Heart left ventricle (tissue), 16 donors: ENCODE measurements around the gene EXOC4. TPM values are rescaled to one million over a fixed set of nuclear protein-coding genes. Genes with fewer than 3 reads are reported as not detected.

Experiments used
- ATAC-seq, 4 donors: fragments of 200-7000 bp; cut with Tn5 transposase; one replicate each; pipeline ENCODE4 v1.9.1; 2020 to 2022; ENCODE audit warnings: moderate library complexity in 4 of 4, mild to moderate bottlenecking in 3 of 4, moderate number of reproducible peaks in 1 of 4
- DNase-seq, 5 donors: peaks; one replicate each; pipeline ENCODE4 v3.0.0-alpha.2; 2020
- H3K27ac ChIP-seq, 12 donors: fragments of 200-600 bp; sonication (generic) in 4 of 12; one replicate each; pipeline versions ENCODE4 v1.5.0 to v1.8.0; 2016 to 2022; ENCODE audit warnings: mild to moderate bottlenecking in 2 of 12
- H3K27me3 ChIP-seq, 9 donors: fragments of 200-600 bp; sonication (generic) in 2 of 9; one replicate each; pipeline versions ENCODE4 v1.5.1 to v1.8.0; 2016 to 2022; ENCODE audit warnings: mild to moderate bottlenecking in 3 of 9
- H3K36me3 ChIP-seq, 9 donors: fragments of 200-600 bp; sonication (generic) in 2 of 9; one replicate each; pipeline versions ENCODE4 v1.5.0 to v1.8.0; 2018 to 2022; ENCODE audit warnings: mild to moderate bottlenecking in 2 of 9
- H3K4me1 ChIP-seq, 12 donors: fragments of 200-600 bp; sonication (generic) in 4 of 12; one replicate each; pipeline versions ENCODE4 v1.5.0 to v1.8.0; 2016 to 2022; ENCODE audit warnings: mild to moderate bottlenecking in 3 of 12
- H3K4me3 ChIP-seq, 12 donors: fragments of 200-600 bp; sonication (generic) in 4 of 12; one replicate each; pipeline versions ENCODE4 v1.5.0 to v1.8.0; 2017 to 2022; ENCODE audit warnings: mild to moderate bottlenecking in 9 of 12, moderate library complexity in 4 of 12
- H3K9me3 ChIP-seq, 12 donors: fragments of 200-600 bp; sonication (generic) in 4 of 12; one replicate each; pipeline versions ENCODE4 v1.5.0 to v1.8.0; 2016 to 2022; ENCODE audit warnings: mild to moderate bottlenecking in 1 of 12
- POLR2A ChIP-seq, 2 donors: fragments of 450-650 bp; IDR thresholded peaks; one replicate each; pipeline ENCODE4 v1.6.1; 2017; ENCODE audit warnings: antibody characterized with exemption in 2 of 2, mild to moderate bottlenecking in 2 of 2, moderate library complexity in 2 of 2
- WGBS, 4 donors: extraction: QIAGEN DNeasy Blood & Tissue Kit in 2 of 4; methylation state at CpG; one replicate each; pipeline versions ENCODE4 v1.1.5 to v1.1.7; 2013 to 2018; 5-methylcytosine and 5-hydroxymethylcytosine counted together
- intact Hi-C, 10 donors: fragments of 100-400 bp; cut with DNase I; formaldehyde crosslinking; loops; one replicate each; pipeline versions ENCODE4 v1.11.1 to v1.14.2; 2022
- polyA plus RNA-seq, 2 donors: library from polyadenylated mRNA; stranded (reverse); fragments of 200-250 nt; gene quantifications; one replicate each; pipeline ENCODE4 v1.2.3, GENCODE V29; 2013
- total RNA-seq, 9 donors: library from RNA; depleted of rRNA in 2 of 9; stranded (reverse); fragments of >200 nt in 2 of 9; fragmentation: NEBNext Ultra II Directional in 3 of 9; extraction: Animal tissue kit (Norgen Biotek cat#: 25700) in 3 of 9; gene quantifications; one replicate each; pipeline versions ENCODE4 v1.1.0 to v1.2.4, GENCODE V29; 2016 to 2023
- TF ChIP-seq, protein P1 (sequence below), 12 donors: fragments of 200-600 bp; sonication (generic) in 4 of 12; IDR thresholded peaks; one replicate each; pipeline versions ENCODE4 v1.5.0 to v1.8.0; 2018 to 2022; ENCODE audit warnings: antibody characterized with exemption in 12 of 12, mild to moderate bottlenecking in 5 of 12
- donor health status: ischemic (EF 13 %, LVEDD 7.1; RV severe dilation, severe dysfunction).
- donor health status: healthy with polysubstance abuse.
- donor health status: DM: no; HTN: yes; CAD: no.
- donor health status: DM: no; HTN: no; CAD: no.
- donor health status: ischemic (EF 25% LVEDD 6.9; RV normal size, moderate dysfunction).
- donor health status: ischemic (EF 25% LVEDD 5.7; RV mildly dilated, moderate dysfunction).
- donor health status: healthy.
- donor health status: DM: yes; HTN: yes; CAD: no.
- donor health status: ischemic (EF 35%, LVEDD 5.7; RV mildly dilated, moderate dysfunction).
- donor health status: nonischemic (EF 11% LVEDD 7.7; RV severe dilation, severe dysfunction).
- donor health status: DM: yes; HTN: yes; CAD: no.
- donor health status: PGD.
- donor health status: ischemic (EF 29% LVEDD 5.4; RV normal size, mild dysfunction).
- donor health status: nonischemic (EF 23%, LVEDD 6.1; RV moderate dilation, normal function).

Gene EXOC4
- total and polyA plus RNA-seq, 11 donors = 8.8 to 61.2 (median 33.8) TPM

DNA sequence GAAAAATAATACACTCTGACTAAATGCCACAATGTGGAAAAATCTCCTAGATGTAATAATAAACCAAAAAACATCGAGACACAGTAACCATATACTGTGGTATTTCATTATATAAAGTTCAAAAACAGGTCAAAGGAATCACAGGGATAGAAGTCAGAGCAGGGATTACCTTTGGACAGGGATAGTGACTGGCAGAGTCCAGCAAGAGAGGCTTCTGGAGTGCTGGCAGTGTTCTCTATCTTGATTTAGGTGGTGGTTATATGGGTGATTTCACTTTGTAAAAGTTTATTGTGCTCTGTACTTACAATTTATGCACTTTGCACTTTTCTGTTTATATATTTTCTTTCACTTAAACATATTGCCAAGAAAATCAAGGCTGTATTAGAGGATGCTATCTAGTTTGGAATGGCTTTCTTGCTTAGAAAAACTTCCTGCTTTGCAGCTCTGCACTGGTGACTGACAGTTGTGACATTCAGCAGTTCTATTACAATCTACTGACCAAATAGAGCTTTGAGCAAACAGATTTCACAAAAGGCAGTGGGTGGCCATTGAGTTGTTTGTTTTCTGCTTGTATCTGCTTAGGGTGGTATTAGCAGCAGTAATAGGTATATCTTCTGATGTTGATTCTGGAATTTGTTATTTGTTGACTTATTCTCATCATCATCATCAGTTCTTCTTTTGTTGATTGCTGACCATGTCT, 610.6 kb downstream of the EXOC4 start:
- H3K27me3 ChIP-seq = no peaks in the 10 kb centered on the region
- no peak overlapping the region for H3K4me3 ChIP-seq
- ATAC-seq (no peak), DNase-seq (no peak)
- intact Hi-C loops = no loop called here
- no peak overlapping the region for H3K27ac ChIP-seq
- TF ChIP-seq POLR2A (IDR thresholded peaks at IDR 0.05) = no peak
- TF ChIP-seq, protein P1, sequence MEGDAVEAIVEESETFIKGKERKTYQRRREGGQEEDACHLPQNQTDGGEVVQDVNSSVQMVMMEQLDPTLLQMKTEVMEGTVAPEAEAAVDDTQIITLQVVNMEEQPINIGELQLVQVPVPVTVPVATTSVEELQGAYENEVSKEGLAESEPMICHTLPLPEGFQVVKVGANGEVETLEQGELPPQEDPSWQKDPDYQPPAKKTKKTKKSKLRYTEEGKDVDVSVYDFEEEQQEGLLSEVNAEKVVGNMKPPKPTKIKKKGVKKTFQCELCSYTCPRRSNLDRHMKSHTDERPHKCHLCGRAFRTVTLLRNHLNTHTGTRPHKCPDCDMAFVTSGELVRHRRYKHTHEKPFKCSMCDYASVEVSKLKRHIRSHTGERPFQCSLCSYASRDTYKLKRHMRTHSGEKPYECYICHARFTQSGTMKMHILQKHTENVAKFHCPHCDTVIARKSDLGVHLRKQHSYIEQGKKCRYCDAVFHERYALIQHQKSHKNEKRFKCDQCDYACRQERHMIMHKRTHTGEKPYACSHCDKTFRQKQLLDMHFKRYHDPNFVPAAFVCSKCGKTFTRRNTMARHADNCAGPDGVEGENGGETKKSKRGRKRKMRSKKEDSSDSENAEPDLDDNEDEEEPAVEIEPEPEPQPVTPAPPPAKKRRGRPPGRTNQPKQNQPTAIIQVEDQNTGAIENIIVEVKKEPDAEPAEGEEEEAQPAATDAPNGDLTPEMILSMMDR (IDR thresholded peaks at IDR 0.05) = no peak
- 85 to 95% (median 88%) methylated on average over 1 of the region's 1 CpG for WGBS, 4 donors
- no peaks in the 10 kb centered on the region for H3K36me3 ChIP-seq
- H3K9me3 ChIP-seq = no peaks in the 10 kb centered on the region
- peaks cover 0 to 19% (median 3%) of the 10 kb centered on the region in 12 donors for H3K4me1 ChIP-seq

DNA sequence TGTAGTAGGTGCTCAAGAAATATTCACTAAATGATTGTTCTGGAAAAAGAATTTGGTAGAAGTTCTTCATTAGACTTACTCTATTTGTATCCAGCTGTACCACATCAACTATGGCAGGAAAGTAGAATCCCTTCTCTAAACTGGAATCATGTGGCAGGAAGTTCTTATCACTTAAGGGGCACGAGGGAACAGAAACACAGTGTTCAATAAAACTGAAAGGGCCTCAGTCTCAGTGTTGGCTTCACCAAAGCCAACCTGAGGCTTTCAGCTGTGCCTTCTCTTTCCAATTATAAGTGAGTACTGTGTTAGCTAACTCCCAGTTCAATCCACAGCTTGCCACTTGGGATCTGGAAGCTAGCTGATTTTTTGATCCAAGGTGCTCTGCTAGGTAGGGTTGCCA, 616.7 kb downstream of the EXOC4 start:
- 37 to 61% (median 52%) methylated on average over 1 of the region's 1 CpG for WGBS, 4 donors
- intact Hi-C loops = no loop called here
- Histone ChIP-seq H3K27ac (no peak overlapping the region), H3K27me3 (no peaks in the 10 kb centered on the region), H3K9me3 (no peaks in the 10 kb centered on the region), H3K4me1 (peaks cover 0 to 7% (median 0%) of the 10 kb centered on the region in 12 donors), H3K36me3 (no peaks in the 10 kb centered on the region), H3K4me3 (no peak overlapping the region)
- no peak for DNase-seq
- TF ChIP-seq, protein P1 (IDR thresholded peaks at IDR 0.05) = no peak
- no peak for TF ChIP-seq POLR2A (IDR thresholded peaks at IDR 0.05)
- no peak for ATAC-seq

DNA sequence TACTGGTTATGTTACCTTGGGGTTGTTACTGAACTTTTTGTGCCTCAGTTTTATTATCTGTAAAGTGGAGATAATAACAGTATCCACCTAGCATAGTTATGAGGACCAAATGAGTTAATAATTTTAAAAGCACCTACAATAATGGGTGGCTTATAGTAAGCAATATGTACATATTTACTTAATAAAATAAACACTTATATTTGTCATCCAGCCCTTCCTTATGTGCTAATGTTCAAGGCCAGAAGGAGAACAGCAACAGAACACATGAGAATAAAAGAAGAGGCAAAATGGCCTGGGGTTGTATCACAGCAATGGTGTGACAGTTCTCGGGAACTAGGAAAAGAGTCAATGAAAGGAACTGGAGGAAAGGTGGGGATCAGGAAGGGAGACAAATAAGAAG, 618.9 kb downstream of the EXOC4 start:
- ATAC-seq = no peak
- H3K27me3 ChIP-seq = no peaks in the 10 kb centered on the region
- H3K4me3 ChIP-seq = no peak overlapping the region
- H3K4me1 ChIP-seq = peaks cover 0 to 7% (median 0%) of the 10 kb centered on the region in 12 donors
- no peaks in the 10 kb centered on the region for H3K9me3 ChIP-seq
- H3K36me3 ChIP-seq = no peaks in the 10 kb centered on the region
- intact Hi-C loops = no loop called here
- WGBS, 4 donors = 88 to 100% (median 97%) methylated on average over 1 of the region's 1 CpG
- DNase-seq = no peak
- no peak for TF ChIP-seq POLR2A (IDR thresholded peaks at IDR 0.05)
- TF ChIP-seq, protein P1 (IDR thresholded peaks at IDR 0.05) = no peak
- H3K27ac ChIP-seq = no peak overlapping the region

DNA sequence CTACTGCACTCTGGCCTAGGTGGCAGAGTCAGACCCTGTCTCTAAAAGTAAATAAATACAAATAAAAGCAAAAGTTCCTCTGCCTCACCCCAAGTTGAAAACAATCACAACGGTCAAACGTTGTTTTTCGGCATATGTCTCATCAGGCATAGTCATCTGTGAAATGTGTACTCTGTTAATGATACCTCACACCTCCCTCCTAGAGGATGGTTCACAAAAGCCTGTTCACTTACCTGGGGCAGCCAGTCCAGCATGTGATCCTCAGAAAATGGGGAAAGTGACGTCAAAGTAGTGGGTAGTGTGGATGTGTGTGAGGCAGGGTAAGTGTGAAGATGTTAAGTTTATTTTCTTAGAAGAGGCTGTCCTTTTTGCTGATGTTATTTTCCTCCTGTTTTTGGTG, 620.3 kb downstream of the EXOC4 start:
- intact Hi-C loops = no loop called here
- TF ChIP-seq POLR2A (IDR thresholded peaks at IDR 0.05) = no peak
- TF ChIP-seq, protein P1 (IDR thresholded peaks at IDR 0.05) = no peak
- WGBS, 4 donors = 90 to 96% (median 94%) methylated on average over 4 of the region's 4 CpGs
- no peaks in the 10 kb centered on the region for H3K36me3 ChIP-seq
- H3K27ac ChIP-seq = no peak overlapping the region
- ATAC-seq (no peak), DNase-seq (no peak)
- no peak overlapping the region for H3K4me3 ChIP-seq
- H3K4me1 ChIP-seq = peaks cover 0 to 7% (median 0%) of the 10 kb centered on the region in 12 donors
- H3K9me3 ChIP-seq = no peaks in the 10 kb centered on the region
- H3K27me3 ChIP-seq = no peaks in the 10 kb centered on the region
